ENCODE measurements around the gene LANCL1.

LANCL1 gene

DNA sequence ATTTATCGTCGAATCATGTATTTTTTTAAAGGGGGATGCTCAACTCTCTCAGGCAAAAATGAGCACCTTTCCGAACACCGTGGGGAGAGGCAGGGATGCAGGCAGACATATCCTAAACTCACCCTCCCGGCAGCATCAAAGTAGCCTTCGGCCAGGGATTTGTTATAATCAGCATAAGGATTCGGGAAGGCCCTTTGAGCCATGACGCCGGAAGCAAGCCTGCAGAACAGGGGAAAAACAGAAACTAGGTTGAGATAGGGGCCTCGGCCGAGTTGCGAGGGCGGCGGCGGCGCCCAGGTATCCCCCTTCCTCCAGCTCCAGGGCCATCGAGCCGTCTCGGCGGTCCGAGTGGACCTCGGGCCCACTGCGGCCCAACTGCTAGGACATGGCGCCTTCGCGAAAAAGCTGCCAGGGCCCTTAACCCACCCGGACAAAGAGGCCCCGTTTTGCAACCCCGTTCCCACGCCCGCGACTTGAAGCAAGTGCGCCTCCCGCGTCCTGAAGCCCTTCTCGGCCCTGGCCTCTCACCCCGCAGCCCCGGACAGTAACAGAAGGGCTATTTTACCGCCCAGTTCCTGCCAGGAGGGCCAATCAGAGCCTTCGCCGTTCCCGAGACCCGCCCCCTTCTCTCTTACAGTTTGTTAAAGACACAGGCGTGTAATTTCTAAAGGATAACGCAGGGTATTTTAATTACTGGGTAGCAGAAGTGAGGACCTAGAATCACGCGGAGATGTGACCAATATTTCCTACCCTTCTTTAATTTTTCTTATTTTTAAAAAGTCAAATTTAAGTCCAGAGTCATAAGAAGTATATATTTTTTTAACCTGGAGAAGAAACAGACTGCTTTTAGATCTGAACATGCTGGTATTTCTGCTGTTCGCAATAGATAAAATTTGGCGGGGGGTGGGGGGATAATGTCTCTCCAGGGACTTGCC is at the start of gene LANCL1:
LANCL1 (minus strand) TSS at position 566 of the 935 bp plus-strand sequence; CDS start at position 203, 363 bp downstream.
- Histone ChIP-seq H3K36me3 (replicated peaks; ENCODE audit: low read depth, low read length) (peaks cover 8% of the 10 kb centered on the region), H3K4me2 (ENCODE audit: low read length) (peak within 1 kb of the TSS; percentile 84), H3K9ac (ENCODE audit: low read length) (peak within 1 kb of the TSS; percentile 94), H3K9me3 (ENCODE audit: insufficient read depth, low read length) (no peaks in the 10 kb centered on the region), H3K79me2 (ENCODE audit: low read length) (peaks cover 10% of the 10 kb centered on the region), H3K27ac (ENCODE audit: low read length) (peak within 1 kb of the TSS; percentile 46), H3K27me3 (ENCODE audit: low read depth, low read length) (no peaks in the 10 kb centered on the region), H2AFZ (ENCODE audit: low read depth, low read length) (peak within 1 kb of the TSS; percentile 81), H3K4me3 (ENCODE audit: low read length) (peak within 1 kb of the TSS; percentile 97), H3K4me1 (ENCODE audit: low read length) (peaks cover 20% of the 10 kb centered on the region; the same call in 1 of the 2 replicates), H4K20me1 (ENCODE audit: insufficient read depth, low read length) (no peaks in the 10 kb centered on the region)
- TF ChIP-seq EZH2phosphoT487 (IDR thresholded peaks at IDR 0.05; ENCODE audit: low read depth) (no peak), CTCF (IDR thresholded peaks at IDR 0.05; ENCODE audit: low read depth, low read length) (no peak)

GRCh38 chr2:210524533-210524932 is 48.0 kb upstream of the LANCL1 start:
- Histone ChIP-seq H3K79me2 (ENCODE audit: low read length) (no peaks in the 10 kb centered on the region), H3K36me3 (replicated peaks; ENCODE audit: low read depth, low read length) (no peaks in the 10 kb centered on the region), H3K4me3 (ENCODE audit: low read length) (no peak overlapping the region), H3K27me3 (ENCODE audit: low read depth, low read length) (no peaks in the 10 kb centered on the region), H3K9me3 (ENCODE audit: insufficient read depth, low read length) (no peaks in the 10 kb centered on the region), H3K4me1 (ENCODE audit: low read length) (no peaks in the 10 kb centered on the region), H3K4me2 (ENCODE audit: low read length) (no peak overlapping the region), H3K9ac (ENCODE audit: low read length) (no peak overlapping the region), H4K20me1 (ENCODE audit: insufficient read depth, low read length) (no peaks in the 10 kb centered on the region), H2AFZ (ENCODE audit: low read depth, low read length) (no peak overlapping the region), H3K27ac (ENCODE audit: low read length) (no peak overlapping the region)
- TF ChIP-seq CTCF (IDR thresholded peaks at IDR 0.05; ENCODE audit: low read depth, low read length) (no peak), EZH2phosphoT487 (IDR thresholded peaks at IDR 0.05; ENCODE audit: low read depth) (no peak)

- no peaks in the 10 kb centered on the region for H3K9me3 ChIP-seq (ENCODE audit: insufficient read depth, low read length)
Observed at GRCh38 chr2:210523650-210524289, 47.2 kb upstream of the LANCL1 start.

More at GRCh38 chr2:210523650-210524289, 47.2 kb upstream of the LANCL1 start:
- H2AFZ ChIP-seq (ENCODE audit: low read depth, low read length) = no peak overlapping the region
- no peak for TF ChIP-seq CTCF (IDR thresholded peaks at IDR 0.05; ENCODE audit: low read depth, low read length)
- no peak for TF ChIP-seq EZH2phosphoT487 (IDR thresholded peaks at IDR 0.05; ENCODE audit: low read depth)
- H3K4me3 ChIP-seq (ENCODE audit: low read length) = no peak overlapping the region
- H4K20me1 ChIP-seq (ENCODE audit: insufficient read depth, low read length) = no peaks in the 10 kb centered on the region
- no peak overlapping the region for H3K4me2 ChIP-seq (ENCODE audit: low read length)
- no peak overlapping the region for H3K9ac ChIP-seq (ENCODE audit: low read length)
- H3K79me2 ChIP-seq (ENCODE audit: low read length) = no peaks in the 10 kb centered on the region
- H3K27ac ChIP-seq (ENCODE audit: low read length) = no peak overlapping the region
- no peaks in the 10 kb centered on the region for H3K27me3 ChIP-seq (ENCODE audit: low read depth, low read length)
- no peaks in the 10 kb centered on the region for H3K4me1 ChIP-seq (ENCODE audit: low read length)
- no peaks in the 10 kb centered on the region for H3K36me3 ChIP-seq (replicated peaks; ENCODE audit: low read depth, low read length)
